Endodermal cell (in vitro differentiated cells): Measurements from ENCODE around the gene MUSK. TPM values are rescaled to one million over a fixed set of nuclear protein-coding genes. Genes with fewer than 3 reads are reported as not detected.

Experiments
- DNase-seq: peaks from one replicate; pipeline ENCODE4 v3.0.0-alpha.2; 2017
- H3K27ac ChIP-seq: 2 replicates; pipeline ENCODE4 v1.5.1; 2013; ENCODE audit warnings: mild to moderate bottlenecking, low read depth, low read length, moderate library complexity
- H3K27me3 ChIP-seq: 2 replicates; pipeline ENCODE4 v1.6.1; 2013; ENCODE audit warnings: mild to moderate bottlenecking, low read length, moderate library complexity; ENCODE audit not compliant: insufficient read depth, control insufficient read depth, poor library complexity, severe bottlenecking
- H3K36me3 ChIP-seq: 2 replicates; pipeline ENCODE4 v1.7.0; 2013; ENCODE audit warnings: mild to moderate bottlenecking, low read length, moderate library complexity; ENCODE audit not compliant: control insufficient read depth, insufficient read depth
- H3K4me1 ChIP-seq: one replicate; pipeline ENCODE4 v1.7.0; 2013; ENCODE audit warnings: low read length; ENCODE audit not compliant: control insufficient read depth, insufficient read depth
- H3K4me3 ChIP-seq: 2 replicates; pipeline ENCODE4 v1.5.1; 2013; ENCODE audit warnings: mild to moderate bottlenecking, low read length, moderate library complexity
- H3K9ac ChIP-seq: 2 replicates; pipeline ENCODE4 v1.6.1; 2013; ENCODE audit warnings: mild to moderate bottlenecking, low read length, moderate library complexity; ENCODE audit not compliant: poor library complexity, severe bottlenecking; ENCODE audit errors: extremely low read depth
- H3K9me3 ChIP-seq: 2 replicates; pipeline ENCODE4 v1.6.1; 2013; ENCODE audit warnings: mild to moderate bottlenecking, low read length, moderate library complexity; ENCODE audit not compliant: control insufficient read depth
- H3K27ac Mint-ChIP-seq: 2 replicates; pipeline ENCODE4 v1.8.0; 2020; ENCODE audit warnings: mixed read lengths
- H3K27me3 Mint-ChIP-seq: 2 replicates; pipeline ENCODE4 v1.8.0; 2021; ENCODE audit warnings: mild to moderate bottlenecking, mixed read lengths; ENCODE audit not compliant: insufficient read depth
- H3K36me3 Mint-ChIP-seq: 2 replicates; pipeline ENCODE4 v1.8.0; 2020; ENCODE audit warnings: low read depth, mixed read lengths
- H3K4me1 Mint-ChIP-seq: 2 replicates; pipeline ENCODE4 v1.8.0; 2020; ENCODE audit warnings: mixed read lengths
- H3K4me3 Mint-ChIP-seq: 2 replicates; pipeline ENCODE4 v1.8.0; 2020; ENCODE audit warnings: mild to moderate bottlenecking, moderate library complexity, mixed read lengths
- H3K9me3 Mint-ChIP-seq: 2 replicates; pipeline ENCODE4 v1.8.0; 2020; ENCODE audit warnings: mild to moderate bottlenecking, mixed read lengths
- CTCF ChIP-seq: fragments of 200-600 bp; sonication (generic); conservative IDR thresholded peaks from 2 replicates; pipeline ENCODE4 v1.5.0; 2021; ENCODE audit warnings: antibody characterized with exemption, mild to moderate bottlenecking
- WGBS, 2 experiments: methylation state at CpG; one replicate each; pipeline versions ENCODE4 v1.1.5 to v1.1.7; 2013; ENCODE audit warnings: missing lambda C conversion rate in 2 of 2, mixed read lengths in 1 of 2; ENCODE audit not compliant: insufficient coverage in 1 of 2, insufficient read length in 1 of 2; 5-methylcytosine and 5-hydroxymethylcytosine counted together
- total RNA-seq, 2 donors: library from RNA; stranded (reverse); fragmentation: NEBNext Ultra II Directional in 1 of 2; extraction: Animal tissue kit (Norgen Biotek cat#: 25700) in 1 of 2; gene quantifications; 2 replicates in 1 of 2; 3 replicates in 1 of 2; pipeline ENCODE4 v1.2.1, GENCODE V29; 2021

MUSK gene
- total RNA-seq, 2 donors from 2014 or later = not detected

GRCh38 chr9:110753731-110754231 is 85.2 kb downstream of the MUSK start:
- Histone ChIP-seq H3K4me1 (no peaks in the 10 kb centered on the region), H3K36me3 (no peaks in the 10 kb centered on the region), H3K4me3 (no peak overlapping the region), H3K27me3 (no peaks in the 10 kb centered on the region), H3K27ac (no peak overlapping the region), H3K9ac (no peak overlapping the region), H3K9me3 (no peaks in the 10 kb centered on the region)
- no peak for DNase-seq
- no peak overlapping the region for H3K27ac Mint-ChIP-seq
- no peaks in the 10 kb centered on the region for H3K36me3 Mint-ChIP-seq
- 87% methylated on average over 1 of the region's 1 CpG; no CpG with 5 or more reads in 1 of the 2 experiments for WGBS, 2 experiments
- no peak overlapping the region for H3K4me3 Mint-ChIP-seq
- peaks cover 2% of the 10 kb centered on the region for H3K9me3 Mint-ChIP-seq
- TF ChIP-seq CTCF = no peak
- H3K27me3 Mint-ChIP-seq = no peaks in the 10 kb centered on the region
- no peaks in the 10 kb centered on the region for H3K4me1 Mint-ChIP-seq

- H3K9me3 Mint-ChIP-seq = peaks cover 6% of the 10 kb centered on the region
- H3K4me1 Mint-ChIP-seq = no peaks in the 10 kb centered on the region
- Histone ChIP-seq H3K4me1 (no peaks in the 10 kb centered on the region), H3K9ac (no peak overlapping the region), H3K9me3 (no peaks in the 10 kb centered on the region), H3K4me3 (no peak overlapping the region), H3K36me3 (no peaks in the 10 kb centered on the region), H3K27me3 (no peaks in the 10 kb centered on the region), H3K27ac (no peak overlapping the region)
- H3K27me3 Mint-ChIP-seq = no peaks in the 10 kb centered on the region
- H3K27ac Mint-ChIP-seq = no peak overlapping the region
- no peak overlapping the region for H3K4me3 Mint-ChIP-seq
- H3K36me3 Mint-ChIP-seq = no peaks in the 10 kb centered on the region
- TF ChIP-seq CTCF = no peak
- no peak for DNase-seq
Observed at GRCh38 chr9:110755179-110755578, 86.6 kb downstream of the MUSK start.

- Mint-ChIP-seq H3K9me3 (peaks cover 6% of the 10 kb centered on the region), H3K36me3 (no peaks in the 10 kb centered on the region), H3K4me1 (peaks cover 4% of the 10 kb centered on the region), H3K27me3 (no peaks in the 10 kb centered on the region), H3K27ac (no peak overlapping the region), H3K4me3 (no peak overlapping the region)
- H3K27me3 ChIP-seq = no peaks in the 10 kb centered on the region
- H3K4me3 ChIP-seq = no peak overlapping the region
- no peak for TF ChIP-seq CTCF
- no peaks in the 10 kb centered on the region for H3K4me1 ChIP-seq
- H3K36me3 ChIP-seq = no peaks in the 10 kb centered on the region
- no peaks in the 10 kb centered on the region for H3K9me3 ChIP-seq
- no peak for DNase-seq
- H3K27ac ChIP-seq = no peak overlapping the region
- no peak overlapping the region for H3K9ac ChIP-seq
Observed at GRCh38 chr9:110758201-110758600, 89.6 kb downstream of the MUSK start.
